H1 (cell line): ENCODE data around the gene VASP. TPM values are rescaled to one million over a fixed set of nuclear protein-coding genes. Genes with fewer than 3 reads are reported as not detected.

Source experiments
- CTCF ChIA-PET: fragments of 300-600 bp; sonication (Branson Sonifier 250); formaldehyde crosslinking; loops from one replicate; lab custom pipeline; 2021; ENCODE audit not compliant: partially characterized antibody; lab: Charles Lee
- POLR2A ChIA-PET: fragments of 300-600 bp; sonication (Branson Sonifier 250); formaldehyde crosslinking; loops from one replicate; lab custom pipeline; 2021; ENCODE audit warnings: inconsistent platforms; ENCODE audit not compliant: partially characterized antibody; lab: Charles Lee
- DNase-seq, 2 experiments: peaks; one replicate each; pipeline versions ENCODE4 v3.0.0 to v3.0.0-alpha.2; 2010 to 2022; ENCODE audit warnings: low spot score in 2 of 2, low read depth in 1 of 2, mixed read lengths in 1 of 2
- FAIRE-seq: peaks from 2 replicates; lab custom pipeline; 2011; peaks lifted over from hg19 to GRCh38; lab: Jason Lieb, UNC
- H2AFZ ChIP-seq: 2 replicates; pipeline ENCODE4 v1.8.1; 2012; ENCODE audit warnings: low read length, inconsistent platforms
- H2AK5ac ChIP-seq: 2 replicates; pipeline ENCODE4 v1.6.1; 2013; ENCODE audit warnings: low read depth, low read length
- H2BK120ac ChIP-seq: replicated peaks from 2 replicates; pipeline ENCODE3; 2013; ENCODE audit warnings: low read depth, low read length, inconsistent platforms
- H2BK12ac ChIP-seq: 2 replicates; pipeline ENCODE4 v1.6.1; 2013; ENCODE audit warnings: low read depth, low read length
- H2BK15ac ChIP-seq: 2 replicates; pipeline ENCODE4 v1.6.1; 2013; ENCODE audit warnings: low read length
- H2BK20ac ChIP-seq: 2 replicates; pipeline ENCODE4 v1.6.1; 2013; ENCODE audit warnings: low read length
- H2BK5ac ChIP-seq: 2 replicates; pipeline ENCODE4 v1.6.1; 2013; ENCODE audit warnings: low read depth, low read length
- H3K14ac ChIP-seq: 2 replicates; pipeline ENCODE4 v1.6.1; 2013; ENCODE audit warnings: inconsistent platforms; ENCODE audit not compliant: insufficient read length
- H3K18ac ChIP-seq: 2 replicates; pipeline ENCODE4 v1.6.1; 2013; ENCODE audit warnings: low read length; ENCODE audit errors: extremely low read depth
- H3K23ac ChIP-seq: 2 replicates; pipeline ENCODE4 v1.6.1; 2013; ENCODE audit warnings: inconsistent platforms; ENCODE audit not compliant: insufficient read length
- H3K23me2 ChIP-seq: 2 replicates; pipeline ENCODE4 v1.6.1; 2013; ENCODE audit warnings: low read depth, low read length
- H3K27ac ChIP-seq: 2 replicates; pipeline ENCODE4 v1.6.1; 2011; ENCODE audit warnings: low read depth, low read length, inconsistent platforms
- H3K27me3 ChIP-seq, 4 experiments: replicated peaks in 1 of 4; 1 replicate in 1 of 4; 2 replicates in 3 of 4; pipeline versions ENCODE4 v1.6.1 to v1.8.1; 2011 to 2013; ENCODE audit warnings: low read length in 3 of 4, mild to moderate bottlenecking in 3 of 4, inconsistent platforms in 2 of 4, mixed read lengths in 2 of 4, moderate library complexity in 1 of 4; ENCODE audit not compliant: control insufficient read depth in 3 of 4, insufficient read depth in 3 of 4; ENCODE audit errors: extremely low read depth in 1 of 4
- H3K36me3 ChIP-seq, 4 experiments: 2 replicates each; pipeline versions ENCODE4 v1.6.1 to v1.8.1; 2011 to 2013; ENCODE audit warnings: mild to moderate bottlenecking in 4 of 4, low read length in 3 of 4, moderate library complexity in 2 of 4, control low read depth in 1 of 4, inconsistent platforms in 1 of 4; ENCODE audit not compliant: insufficient read depth in 4 of 4, control insufficient read depth in 2 of 4
- H3K4ac ChIP-seq: replicated peaks from 2 replicates; pipeline ENCODE3; 2013; ENCODE audit warnings: low read length, low read depth, mixed read lengths, inconsistent platforms; ENCODE audit not compliant: insufficient read length
- H3K4me1 ChIP-seq, 4 experiments: replicated peaks in 1 of 4; 1 replicate in 1 of 4; 2 replicates in 3 of 4; pipeline versions ENCODE4 v1.6.1 to v1.8.1; 2011 to 2013; ENCODE audit warnings: low read length in 3 of 4, inconsistent platforms in 2 of 4, mixed read lengths in 1 of 4; ENCODE audit not compliant: insufficient read depth in 4 of 4, control insufficient read depth in 3 of 4
- H3K4me2 ChIP-seq, 2 experiments: 2 replicates each; pipeline versions ENCODE4 v1.6.1 to v1.8.1; 2011 to 2013; ENCODE audit warnings: low read depth in 2 of 2, low read length in 2 of 2, control low read depth in 1 of 2, inconsistent platforms in 1 of 2, mild to moderate bottlenecking in 1 of 2; ENCODE audit not compliant: insufficient read depth in 1 of 2
- H3K4me3 ChIP-seq, 4 experiments: fragments of 200-600, 300-600 bp in 1 of 4; sonication (generic), shearing (Covaris generic), sonication (Bioruptor Twin) in 1 of 4; 2 replicates each; pipeline versions ENCODE4 v1.5.1 to v1.8.1; 2011 to 2016; ENCODE audit warnings: low read length in 4 of 4, low read depth in 3 of 4, control low read depth in 2 of 4, inconsistent platforms in 2 of 4, mild to moderate bottlenecking in 2 of 4, mixed read lengths in 1 of 4, moderate library complexity in 1 of 4; ENCODE audit not compliant: insufficient read depth in 2 of 4; ENCODE audit errors: extremely low read depth in 1 of 4
- H3K56ac ChIP-seq: replicated peaks from 2 replicates; pipeline ENCODE3; 2013; ENCODE audit warnings: low read depth, mild to moderate bottlenecking, mixed read lengths, low read length, inconsistent platforms; ENCODE audit not compliant: insufficient read length
- H3K79me1 ChIP-seq: 2 replicates; pipeline ENCODE4 v1.6.1; 2013; ENCODE audit warnings: low read depth, low read length, control low read depth
- H3K79me2 ChIP-seq, 2 experiments: 2 replicates each; pipeline versions ENCODE4 v1.6.1 to v1.8.1; 2012 to 2013; ENCODE audit warnings: low read length in 2 of 2, mild to moderate bottlenecking in 2 of 2, inconsistent platforms in 1 of 2; ENCODE audit not compliant: insufficient read depth in 2 of 2, control insufficient read depth in 1 of 2
- H3K9ac ChIP-seq, 4 experiments: replicated peaks in 1 of 4; 1 replicate in 1 of 4; 2 replicates in 3 of 4; pipeline versions ENCODE4 v1.6.1 to v1.8.1; 2011 to 2013; ENCODE audit warnings: low read depth in 3 of 4, low read length in 3 of 4, control low read depth in 2 of 4, mild to moderate bottlenecking in 2 of 4, moderate library complexity in 2 of 4, inconsistent platforms in 1 of 4; ENCODE audit errors: extremely low read depth in 1 of 4
- H3K9me3 ChIP-seq, 2 experiments: 2 replicates each; pipeline versions ENCODE4 v1.6.1 to v1.8.1; 2012 to 2013; ENCODE audit warnings: mild to moderate bottlenecking in 2 of 2, moderate library complexity in 2 of 2, control low read depth in 1 of 2, inconsistent platforms in 1 of 2, low read depth in 1 of 2, low read length in 1 of 2, mixed read lengths in 1 of 2; ENCODE audit not compliant: insufficient read depth in 2 of 2
- H4K20me1 ChIP-seq, 2 experiments: replicated peaks in 1 of 2; 2 replicates each; pipeline versions ENCODE3 to v1.8.1; 2011 to 2013; ENCODE audit warnings: inconsistent platforms in 2 of 2, low read length in 2 of 2, mild to moderate bottlenecking in 1 of 2; ENCODE audit not compliant: insufficient read depth in 2 of 2, control insufficient read depth in 1 of 2
- H4K5ac ChIP-seq: 2 replicates; pipeline ENCODE4 v1.6.1; 2013; ENCODE audit warnings: low read length, low read depth, mixed read lengths, inconsistent platforms; ENCODE audit not compliant: insufficient read length
- H4K8ac ChIP-seq: 2 replicates; pipeline ENCODE4 v1.8.0; 2013; ENCODE audit warnings: mild to moderate bottlenecking, moderate library complexity, low read length, inconsistent platforms; ENCODE audit not compliant: insufficient read depth; ENCODE audit errors: extremely low read depth
- H4K91ac ChIP-seq: replicated peaks from 2 replicates; pipeline ENCODE3; 2013; ENCODE audit warnings: low read length, mixed read lengths, inconsistent platforms; ENCODE audit not compliant: insufficient read length
- CBX8 ChIP-seq: fragments of 300-800, 300-1000 bp; sonication (generic); IDR thresholded peaks from 2 replicates; pipeline ENCODE4 v1.7.1; 2016; ENCODE audit warnings: low read depth, low read length, borderline replicate concordance
- EP300 ChIP-seq, 2 experiments: IDR thresholded peaks; 1 replicate in 1 of 2; 2 replicates in 1 of 2; pipeline ENCODE4 v1.6.1; 2011 to 2012; ENCODE audit warnings: low read depth in 2 of 2, low read length in 2 of 2, mild to moderate bottlenecking in 2 of 2, borderline replicate concordance in 1 of 2, inconsistent platforms in 1 of 2, moderate library complexity in 1 of 2
- RAD21 ChIP-seq, 2 experiments: IDR thresholded peaks in 1 of 2; conservative IDR thresholded peaks in 1 of 2; 2 replicates each; pipeline ENCODE4 v1.6.1; 2011; ENCODE audit warnings: low read depth in 2 of 2, low read length in 2 of 2, improper control_type of control experiment in 1 of 2, inconsistent platforms in 1 of 2, mild to moderate bottlenecking in 1 of 2, moderate library complexity in 1 of 2
- SIN3A ChIP-seq, 2 experiments: IDR thresholded peaks in 1 of 2; conservative IDR thresholded peaks in 1 of 2; 2 replicates each; pipeline ENCODE4 v1.6.1; 2011 to 2012; ENCODE audit warnings: low read length in 2 of 2, improper control_type of control experiment in 1 of 2, low read depth in 1 of 2, mild to moderate bottlenecking in 1 of 2
- TAF1 ChIP-seq: IDR thresholded peaks from 2 replicates; pipeline ENCODE4 v1.6.1; 2011; ENCODE audit warnings: mild to moderate bottlenecking, low read depth, low read length
- YY1 ChIP-seq: IDR thresholded peaks from 2 replicates; pipeline ENCODE4 v1.6.1; 2011; ENCODE audit warnings: low read depth, mild to moderate bottlenecking, low read length
- WGBS, 2 experiments: shearing (Covaris generic) in 1 of 2; methylation state at CpG; one replicate each; pipeline versions ENCODE4 v1.1.6 to v1.1.7; 2013 to 2015; ENCODE audit warnings: low lambda C conversion rate in 2 of 2, mixed read lengths in 2 of 2, inconsistent platforms in 1 of 2, low coverage in 1 of 2, missing lambda C conversion rate in 1 of 2; ENCODE audit not compliant: insufficient replicate concordance in 2 of 2, insufficient coverage in 1 of 2, insufficient read length in 1 of 2; ENCODE audit errors: extremely low coverage in 1 of 2, missing lambda C conversion rate in 1 of 2; 5-methylcytosine and 5-hydroxymethylcytosine counted together
- polyA plus RNA-seq, 7 experiments: library from polyadenylated mRNA; depleted of rRNA in 3 of 7; stranded (reverse) in 5 of 7; unstranded in 2 of 7; fragments of >200 nt in 5 of 7; fragments of 200-250 nt in 2 of 7; gene quantifications; 1 replicate in 5 of 7; 2 replicates in 1 of 7; 4 replicates in 1 of 7; pipeline versions ENCODE4 v1.2.1 to v1.2.3, GENCODE V29; 2011 to 2013; ENCODE audit warnings: missing spikeins in 2 of 7, mixed read lengths in 2 of 7
- total RNA-seq: library from RNA; stranded (reverse); fragmentation: NEBNext Ultra II Directional; extraction: Animal tissue kit (Norgen Biotek cat#: 25700); gene quantifications from 2 replicates; pipeline ENCODE4 v1.2.1, GENCODE V29; 2021
- TF ChIP-seq, protein P1 (sequence below), 3 experiments: IDR thresholded peaks; 1 replicate in 2 of 3; 2 replicates in 1 of 3; pipeline versions ENCODE4 v1.5.1 to v1.6.1; 2011; ENCODE audit warnings: low read length in 3 of 3, mild to moderate bottlenecking in 3 of 3, inconsistent platforms in 2 of 3, low read depth in 1 of 3, moderate library complexity in 1 of 3; ENCODE audit not compliant: insufficient read depth in 1 of 3; ENCODE audit errors: control extremely low read depth in 1 of 3

VASP gene
- total and polyA plus RNA-seq, 2 of the 8 experiments (the other 6 are each of a cell fraction or from before 2014, with no cell fraction given) = 89.7 to 135 TPM

DNA sequence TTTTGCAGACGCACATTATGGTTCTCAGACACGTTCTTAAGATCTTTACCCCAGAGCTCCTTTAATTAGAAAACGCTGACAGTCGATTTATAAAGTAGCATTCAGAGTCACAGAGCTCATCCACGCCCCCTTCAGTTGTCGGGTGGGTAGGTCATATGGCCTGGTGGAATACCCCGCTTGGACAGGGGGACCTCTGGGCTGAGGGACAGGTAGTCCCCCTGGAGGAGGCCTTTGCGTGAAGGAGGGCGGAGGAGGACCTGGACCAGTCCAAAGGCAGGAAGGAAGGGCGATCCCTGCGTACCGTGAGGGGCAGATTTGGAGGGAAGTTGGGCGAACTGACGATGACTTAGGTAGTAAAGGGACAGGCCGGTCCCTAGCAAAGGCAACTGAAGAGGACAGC is 20.5 kb downstream of the VASP start:
- H2BK5ac ChIP-seq = peak overlapping the region; percentile 41; the same call in 1 of the 2 replicates
- H2AK5ac ChIP-seq = no peak overlapping the region; the same call in 1 of the 2 replicates
- H3K14ac ChIP-seq = no peak overlapping the region
- peak overlapping the region; percentile 10; the same call in 1 of the 2 replicates for H3K18ac ChIP-seq
- H4K91ac ChIP-seq = no peak overlapping the region
- H2BK120ac ChIP-seq = no peak overlapping the region
- peaks cover 0 to 5% (median under 1%) of the 10 kb centered on the region in 4 experiments; a peak in 4 of 7 replicates for H3K27me3 ChIP-seq
- H3K56ac ChIP-seq = no peak overlapping the region
- H3K9ac ChIP-seq = peak overlapping the region in 2 of 4 experiments; percentile 4 to 52; a peak in 2 of 7 replicates
- FAIRE-seq (no peak), DNase-seq (no peak)
- peak overlapping the region; percentile 93; the same call in 1 of the 2 replicates for H2BK15ac ChIP-seq
- POLR2A ChIA-PET = interaction anchor here (0.6 to 3.6 kb wide), 18 partner anchors 9 to 242 kb away, joined by 3 to 16 read pairs (median 4); partner anchors contain the start of genes RTN2 and SIX5
- H2BK12ac ChIP-seq = peak overlapping the region; percentile 3; the same call in 1 of the 2 replicates
- H3K79me1 ChIP-seq = no peaks in the 10 kb centered on the region
- peaks cover 15% of the 10 kb centered on the region for H3K23me2 ChIP-seq
- peaks cover 0 to 12% of the 10 kb centered on the region in 2 experiments for H4K20me1 ChIP-seq
- H3K4me2 ChIP-seq = peak overlapping the region; percentile 81 to 98
- peaks cover 5 to 6% of the 10 kb centered on the region in 2 experiments; a peak in 3 of 4 replicates for H3K9me3 ChIP-seq
- no peak overlapping the region for H4K8ac ChIP-seq
- CTCF ChIA-PET = interaction anchor here (0.6 to 2.9 kb wide), 21 partner anchors 10 to 116 kb away, joined by 3 to 22 read pairs (median 4); no protein-coding TSS in a partner anchor
- H3K23ac ChIP-seq = no peak overlapping the region
- H2BK20ac ChIP-seq = no peak overlapping the region
- 65% methylated on average over 15 of the region's 15 CpGs; no CpG with 5 or more reads in 1 of the 2 experiments for WGBS, 2 experiments
- H3K4me3 ChIP-seq = peak overlapping the region; percentile 50 to 68 (median 58); a peak in 5 of 8 replicates
- TF ChIP-seq EP300 (IDR thresholded peaks at IDR 0.05; ENCODE audit: borderline replicate concordance in 1 of 2, low read depth in 2 of 2, low read length in 2 of 2) (no peak), RAD21 (IDR thresholded peaks at IDR 0.05 in 1 of 2, conservative IDR thresholded peaks at IDR 0.05 in 1 of 2; ENCODE audit: low read depth in 2 of 2, low read length in 2 of 2) (peak in 1 of 2 experiments; percentile 29; a peak in 1 of 4 replicates), TAF1 (no peak), CBX8 (no peak), YY1 (no peak), SIN3A (conservative IDR thresholded peaks at IDR 0.05 in 1 of 2, IDR thresholded peaks at IDR 0.05 in 1 of 2; ENCODE audit: low read depth in 1 of 2, low read length in 2 of 2) (no peak)
- TF ChIP-seq, protein P1, sequence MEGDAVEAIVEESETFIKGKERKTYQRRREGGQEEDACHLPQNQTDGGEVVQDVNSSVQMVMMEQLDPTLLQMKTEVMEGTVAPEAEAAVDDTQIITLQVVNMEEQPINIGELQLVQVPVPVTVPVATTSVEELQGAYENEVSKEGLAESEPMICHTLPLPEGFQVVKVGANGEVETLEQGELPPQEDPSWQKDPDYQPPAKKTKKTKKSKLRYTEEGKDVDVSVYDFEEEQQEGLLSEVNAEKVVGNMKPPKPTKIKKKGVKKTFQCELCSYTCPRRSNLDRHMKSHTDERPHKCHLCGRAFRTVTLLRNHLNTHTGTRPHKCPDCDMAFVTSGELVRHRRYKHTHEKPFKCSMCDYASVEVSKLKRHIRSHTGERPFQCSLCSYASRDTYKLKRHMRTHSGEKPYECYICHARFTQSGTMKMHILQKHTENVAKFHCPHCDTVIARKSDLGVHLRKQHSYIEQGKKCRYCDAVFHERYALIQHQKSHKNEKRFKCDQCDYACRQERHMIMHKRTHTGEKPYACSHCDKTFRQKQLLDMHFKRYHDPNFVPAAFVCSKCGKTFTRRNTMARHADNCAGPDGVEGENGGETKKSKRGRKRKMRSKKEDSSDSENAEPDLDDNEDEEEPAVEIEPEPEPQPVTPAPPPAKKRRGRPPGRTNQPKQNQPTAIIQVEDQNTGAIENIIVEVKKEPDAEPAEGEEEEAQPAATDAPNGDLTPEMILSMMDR (IDR thresholded peaks at IDR 0.05; ENCODE audit: control extremely low read depth in 1 of 3, insufficient read depth in 1 of 3, low read depth in 1 of 3, low read length in 3 of 3) = peak; percentile 7 to 36 (median 32); a peak in 2 of 4 replicates
- no peak overlapping the region for H3K4ac ChIP-seq
- H3K79me2 ChIP-seq = no peaks in the 10 kb centered on the region
- no peak overlapping the region for H2AFZ ChIP-seq
- H4K5ac ChIP-seq = no peak overlapping the region
- peak overlapping the region; percentile 1; the same call in 1 of the 2 replicates for H3K27ac ChIP-seq
- H3K4me1 ChIP-seq = peaks cover 0 to 14% (median 9%) of the 10 kb centered on the region in 4 experiments; a peak in 5 of 7 replicates
- peaks cover 8 to 23% (median 16%) of the 10 kb centered on the region in 4 experiments for H3K36me3 ChIP-seq
